Measurements from ENCODE around the gene ERLIN1.

Gene ERLIN1

GRCh38 chr10:100104300-100104699 lies 81.5 kb downstream of the ERLIN1 start:
- Histone ChIP-seq H3K4me3 (ENCODE audit: low read length) (no peak overlapping the region), H3K4me1 (ENCODE audit: low read length) (no peaks in the 10 kb centered on the region), H3K27me3 (replicated peaks; ENCODE audit: insufficient read depth, low read length) (no peaks in the 10 kb centered on the region), H3K9me2 (replicated peaks; ENCODE audit: insufficient read depth, low read length) (no peaks in the 10 kb centered on the region), H3K79me2 (ENCODE audit: low read length) (no peaks in the 10 kb centered on the region), H2AFZ (ENCODE audit: low read length) (no peak overlapping the region), H3K27ac (ENCODE audit: low read length) (no peak overlapping the region), H3F3A (ENCODE audit: insufficient read depth, low read length) (no peaks in the 10 kb centered on the region), H3K9ac (ENCODE audit: low read length) (no peak overlapping the region), H3K9me3 (replicated peaks; ENCODE audit: insufficient read depth, low read length) (no peaks in the 10 kb centered on the region), H3K4me2 (ENCODE audit: low read depth, low read length) (no peak overlapping the region), H3K36me3 (replicated peaks; ENCODE audit: insufficient read depth, low read length) (no peaks in the 10 kb centered on the region), H4K20me1 (ENCODE audit: insufficient read depth, low read length) (no peaks in the 10 kb centered on the region)
- TF ChIP-seq, protein P1, sequence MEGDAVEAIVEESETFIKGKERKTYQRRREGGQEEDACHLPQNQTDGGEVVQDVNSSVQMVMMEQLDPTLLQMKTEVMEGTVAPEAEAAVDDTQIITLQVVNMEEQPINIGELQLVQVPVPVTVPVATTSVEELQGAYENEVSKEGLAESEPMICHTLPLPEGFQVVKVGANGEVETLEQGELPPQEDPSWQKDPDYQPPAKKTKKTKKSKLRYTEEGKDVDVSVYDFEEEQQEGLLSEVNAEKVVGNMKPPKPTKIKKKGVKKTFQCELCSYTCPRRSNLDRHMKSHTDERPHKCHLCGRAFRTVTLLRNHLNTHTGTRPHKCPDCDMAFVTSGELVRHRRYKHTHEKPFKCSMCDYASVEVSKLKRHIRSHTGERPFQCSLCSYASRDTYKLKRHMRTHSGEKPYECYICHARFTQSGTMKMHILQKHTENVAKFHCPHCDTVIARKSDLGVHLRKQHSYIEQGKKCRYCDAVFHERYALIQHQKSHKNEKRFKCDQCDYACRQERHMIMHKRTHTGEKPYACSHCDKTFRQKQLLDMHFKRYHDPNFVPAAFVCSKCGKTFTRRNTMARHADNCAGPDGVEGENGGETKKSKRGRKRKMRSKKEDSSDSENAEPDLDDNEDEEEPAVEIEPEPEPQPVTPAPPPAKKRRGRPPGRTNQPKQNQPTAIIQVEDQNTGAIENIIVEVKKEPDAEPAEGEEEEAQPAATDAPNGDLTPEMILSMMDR (IDR thresholded peaks at IDR 0.05; ENCODE audit: low read length): no peak
- no peak for TF ChIP-seq EZH2phosphoT487 (IDR thresholded peaks at IDR 0.05; ENCODE audit: low read length)
- no peak for TF ChIP-seq EZH2 (optimal IDR thresholded peaks at IDR 0.05; ENCODE audit: low read depth, low read length)
- no peak for DNase-seq

DNA sequence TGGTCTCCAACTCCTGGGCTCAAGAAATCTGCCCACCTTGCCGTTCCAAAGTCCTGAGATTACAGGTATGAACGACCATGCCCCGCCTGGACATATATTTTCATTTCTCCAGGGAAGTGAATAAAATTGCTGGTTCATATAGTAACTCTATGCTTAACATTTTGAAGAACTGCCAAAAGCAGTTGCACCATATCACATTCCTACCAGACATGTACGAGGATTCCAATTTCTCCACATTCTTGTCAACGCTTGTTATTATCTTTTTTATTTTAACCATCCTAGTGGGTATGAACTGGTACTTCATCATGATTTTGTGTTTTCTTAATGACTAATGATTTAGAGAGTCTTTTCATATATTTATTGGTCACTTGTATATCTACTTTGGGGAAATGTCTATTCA lies 82.2 kb downstream of the ERLIN1 start:
- H3K27me3 ChIP-seq (replicated peaks; ENCODE audit: insufficient read depth, low read length): no peaks in the 10 kb centered on the region
- H3K36me3 ChIP-seq (replicated peaks; ENCODE audit: insufficient read depth, low read length): no peaks in the 10 kb centered on the region
- no peaks in the 10 kb centered on the region for H3K4me1 ChIP-seq (ENCODE audit: low read length)
- no peaks in the 10 kb centered on the region for H3K9me2 ChIP-seq (replicated peaks; ENCODE audit: insufficient read depth, low read length)
- DNase-seq: no peak
- H4K20me1 ChIP-seq (ENCODE audit: insufficient read depth, low read length): no peaks in the 10 kb centered on the region
- TF ChIP-seq EZH2 (optimal IDR thresholded peaks at IDR 0.05; ENCODE audit: low read depth, low read length) (no peak), EZH2phosphoT487 (IDR thresholded peaks at IDR 0.05; ENCODE audit: low read length) (no peak)
- TF ChIP-seq, protein P1 (IDR thresholded peaks at IDR 0.05; ENCODE audit: low read length): no peak
- no peak overlapping the region for H3K9ac ChIP-seq (ENCODE audit: low read length)
- no peak overlapping the region for H2AFZ ChIP-seq (ENCODE audit: low read length)
- H3K9me3 ChIP-seq (replicated peaks; ENCODE audit: insufficient read depth, low read length): no peaks in the 10 kb centered on the region
- no peak overlapping the region for H3K4me3 ChIP-seq (ENCODE audit: low read length)
- H3K79me2 ChIP-seq (ENCODE audit: low read length): no peaks in the 10 kb centered on the region
- no peak overlapping the region for H3K27ac ChIP-seq (ENCODE audit: low read length)
- H3F3A ChIP-seq (ENCODE audit: insufficient read depth, low read length): no peaks in the 10 kb centered on the region
- H3K4me2 ChIP-seq (ENCODE audit: low read depth, low read length): no peak overlapping the region

- no peaks in the 10 kb centered on the region for H3K9me2 ChIP-seq (replicated peaks; ENCODE audit: insufficient read depth, low read length)
- no peaks in the 10 kb centered on the region for H3K36me3 ChIP-seq (replicated peaks; ENCODE audit: insufficient read depth, low read length)
- H3K27me3 ChIP-seq (replicated peaks; ENCODE audit: insufficient read depth, low read length): no peaks in the 10 kb centered on the region
- no peak overlapping the region for H3K9ac ChIP-seq (ENCODE audit: low read length)
- no peaks in the 10 kb centered on the region for H4K20me1 ChIP-seq (ENCODE audit: insufficient read depth, low read length)
- no peak for TF ChIP-seq EZH2 (optimal IDR thresholded peaks at IDR 0.05; ENCODE audit: low read depth, low read length)
- TF ChIP-seq, protein P1 (IDR thresholded peaks at IDR 0.05; ENCODE audit: low read length): no peak
- no peak for TF ChIP-seq EZH2phosphoT487 (IDR thresholded peaks at IDR 0.05; ENCODE audit: low read length)
- no peak overlapping the region for H3K4me2 ChIP-seq (ENCODE audit: low read depth, low read length)
- no peaks in the 10 kb centered on the region for H3K4me1 ChIP-seq (ENCODE audit: low read length)
- no peak overlapping the region for H2AFZ ChIP-seq (ENCODE audit: low read length)
- H3F3A ChIP-seq (ENCODE audit: insufficient read depth, low read length): no peaks in the 10 kb centered on the region
- no peaks in the 10 kb centered on the region for H3K9me3 ChIP-seq (replicated peaks; ENCODE audit: insufficient read depth, low read length)
- H3K27ac ChIP-seq (ENCODE audit: low read length): no peak overlapping the region
- H3K4me3 ChIP-seq (ENCODE audit: low read length): no peak overlapping the region
- DNase-seq: no peak
- no peaks in the 10 kb centered on the region for H3K79me2 ChIP-seq (ENCODE audit: low read length)
Observed at GRCh38 chr10:100101192-100102076, 84.4 kb downstream of the ERLIN1 start.

Data from MM.1S (cell line).